Measurements from ENCODE around the gene MAFB. TPM values are rescaled to one million over a fixed set of nuclear protein-coding genes. Genes with fewer than 3 reads are reported as not detected.

Gene MAFB
- total RNA-seq, 2 donors from 2014 or later, result 4.0 to 10.9 TPM

GRCh38 chr20:40641809-40642208 is 47.2 kb downstream of the MAFB start:
- no peak for DNase-seq
- no peak for ATAC-seq
- intact Hi-C loops (cut with DNase I, micrococcal nuclease), result no loop called here

GRCh38 chr20:40641202-40641601 is 47.8 kb downstream of the MAFB start:
- intact Hi-C loops (cut with DNase I, micrococcal nuclease), result no loop called here
- ATAC-seq, result no peak
- no peak for DNase-seq

GRCh38 chr20:40640667-40641066 is 48.4 kb downstream of the MAFB start:
- ATAC-seq, result no peak
- intact Hi-C loops (cut with DNase I, micrococcal nuclease), result no loop called here
- DNase-seq, result no peak

- intact Hi-C loops (cut with DNase I, micrococcal nuclease), result no loop called here
- ATAC-seq (no peak), DNase-seq (no peak)
These were observed 49.2 kb downstream of the MAFB start for GRCh38 chr20:40639676-40640355.

GRCh38 chr20:40639132-40639531 is 49.9 kb downstream of the MAFB start:
- intact Hi-C loops (cut with DNase I, micrococcal nuclease), result no loop called here
- ATAC-seq (no peak), DNase-seq (no peak)

GRCh38 chr20:40638414-40638813 is 50.6 kb downstream of the MAFB start:
- intact Hi-C loops (cut with DNase I, micrococcal nuclease), result no loop called here
- no peak for DNase-seq

GRCh38 chr20:40637176-40637575 is 51.9 kb downstream of the MAFB start:
- intact Hi-C loops (cut with DNase I, micrococcal nuclease), result no loop called here
- ATAC-seq, result no peak
- no peak for DNase-seq

More at GRCh38 chr20:40638414-40638813, 50.6 kb downstream of the MAFB start:
- no peak for ATAC-seq

GRCh38 chr20:40636486-40636885 is 52.5 kb downstream of the MAFB start:
- intact Hi-C loops (cut with DNase I, micrococcal nuclease), result no loop called here
- ATAC-seq (no peak), DNase-seq (no peak)

- ATAC-seq (no peak), DNase-seq (no peak)
- intact Hi-C loops (cut with DNase I, micrococcal nuclease), result no loop called here
These were observed 53.1 kb downstream of the MAFB start for GRCh38 chr20:40635971-40636370.
